ENCODE data around the gene PSME3.
"Not testable (repeated sequence)": the region's sequence is repeated elsewhere in the genome, so short reads cannot be mapped to it uniquely, and the experiment has no call there.

Gene PSME3

GRCh38 chr17:42883802-42884558 lies 50.8 kb downstream of the PSME3 start:
- no peaks in the 10 kb centered on the region for H3K4me1 ChIP-seq (ENCODE audit: control insufficient read depth, insufficient read depth, low read length)
- POLR2A ChIA-PET, result no interaction called here
- TF ChIP-seq ZNF514 (tag by site-specific recombination; IDR thresholded peaks at IDR 0.05) (no peak), RBAK (tag by site-specific recombination; IDR thresholded peaks at IDR 0.05) (no peak), ZNF391 (tag by site-specific recombination; IDR thresholded peaks at IDR 0.05; ENCODE audit: borderline replicate concordance, low read depth) (no peak), KLF16 (tag by site-specific recombination; IDR thresholded peaks at IDR 0.05) (no peak), ZNF473 (tag by site-specific recombination; IDR thresholded peaks at IDR 0.05) (no peak), GLIS1 (tag by site-specific recombination; IDR thresholded peaks at IDR 0.05) (no peak), ZSCAN18 (tag by site-specific recombination; IDR thresholded peaks at IDR 0.05) (no peak), ZNF747 (tag by site-specific recombination; IDR thresholded peaks at IDR 0.05) (no peak), KLF17 (tag by site-specific recombination; IDR thresholded peaks at IDR 0.05) (no peak)

GRCh38 chr17:42885806-42886205 lies 52.6 kb downstream of the PSME3 start:
- H3K4me3 ChIP-seq (ENCODE audit: low read depth, low read length); H3K4me1 ChIP-seq (ENCODE audit: control insufficient read depth, insufficient read depth, low read length); H3K9me3 ChIP-seq (ENCODE audit: control insufficient read depth, insufficient read depth, low read depth, low read length); H3K27ac ChIP-seq (ENCODE audit: extremely low read depth, low read depth, low read length); H3K36me3 ChIP-seq (ENCODE audit: control insufficient read depth in 2 of 2, insufficient read depth in 1 of 2, low read length in 2 of 2); POLR2A ChIA-PET: not testable (repeated sequence)
- CTCF ChIA-PET, result interaction anchor here (0.5 to 1.3 kb wide), 2 partner anchors 43 to 110 kb away, joined by 3 to 4 read pairs; no protein-coding TSS in a partner anchor

More at GRCh38 chr17:42883802-42884558, 50.8 kb downstream of the PSME3 start:
- Histone ChIP-seq H3K9me3 (ENCODE audit: control insufficient read depth, insufficient read depth, low read depth, low read length) (no peaks in the 10 kb centered on the region), H3K27ac (ENCODE audit: extremely low read depth, low read depth, low read length) (no peak overlapping the region), H3K36me3 (ENCODE audit: control insufficient read depth in 2 of 2, insufficient read depth in 1 of 2, low read length in 2 of 2) (no peaks in the 10 kb centered on the region), H3K4me3 (ENCODE audit: low read depth, low read length) (no peak overlapping the region)
- CTCF ChIA-PET, result interaction anchor here (0.7 kb wide), 2 partner anchors 11 to 26 kb away, joined by 3 to 5 read pairs; no protein-coding TSS in a partner anchor

DNA sequence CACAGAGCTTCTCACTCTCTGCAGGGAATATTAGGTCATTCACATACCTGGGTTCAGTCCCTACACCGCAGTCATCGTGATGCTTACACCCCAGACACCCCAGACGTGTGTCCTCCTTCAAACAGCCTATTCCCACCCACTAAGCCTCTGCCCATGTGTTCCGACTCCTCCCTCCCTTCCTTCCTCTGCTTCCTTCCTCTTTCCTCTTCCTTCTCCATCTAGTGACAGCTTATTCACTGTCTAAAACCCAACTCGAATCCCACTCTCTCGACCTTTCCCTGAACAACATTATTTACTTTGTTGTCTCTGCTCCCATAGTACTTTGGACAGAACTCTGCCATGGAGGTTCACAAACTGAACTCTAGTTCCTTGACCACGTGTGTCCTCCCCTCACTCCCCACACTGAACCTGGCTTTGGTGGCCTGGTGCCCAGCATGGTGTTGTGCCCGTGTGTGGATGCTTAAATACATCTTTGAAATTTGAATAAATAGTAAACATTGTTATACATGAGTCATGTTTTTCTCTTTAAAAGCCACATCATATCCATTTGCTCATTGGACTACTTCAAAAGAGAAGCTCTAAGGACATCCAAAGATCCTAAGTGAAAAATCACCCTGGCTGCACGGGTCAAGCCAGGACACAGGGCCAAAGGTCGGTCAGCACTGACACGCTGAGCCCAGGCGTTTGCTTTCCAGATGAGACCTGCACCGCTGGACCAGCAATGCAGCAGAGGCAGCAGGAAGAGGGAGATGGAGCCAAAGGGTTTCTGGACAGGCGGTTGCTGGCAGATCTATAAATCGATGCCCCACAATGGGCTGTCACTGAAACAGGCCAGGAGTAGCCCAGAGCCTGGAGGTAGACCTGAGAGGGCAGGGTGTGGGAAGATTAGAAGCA lies 53.3 kb downstream of the PSME3 start:
- no peak overlapping the region for H3K27ac ChIP-seq (ENCODE audit: extremely low read depth, low read depth, low read length)
- CTCF ChIA-PET, result interaction anchor here (1.3 kb wide), 1 partner anchor 44 kb away, joined by 4 read pairs; no protein-coding TSS in a partner anchor
- TF ChIP-seq ZNF350 (tag by site-specific recombination; IDR thresholded peaks at IDR 0.05) (no peak), ZNF548 (tag by site-specific recombination; IDR thresholded peaks at IDR 0.05) (no peak), ZNF843 (tag by site-specific recombination; IDR thresholded peaks at IDR 0.05) (no peak), ZNF488 (tag by site-specific recombination; IDR thresholded peaks at IDR 0.05) (no peak), ZNF791 (tag by site-specific recombination; IDR thresholded peaks at IDR 0.05) (no peak), CTCF (tag by site-specific recombination; IDR thresholded peaks at IDR 0.05) (no peak), OVOL3 (tag by site-specific recombination; IDR thresholded peaks at IDR 0.05) (no peak)
- H3K4me3 ChIP-seq (ENCODE audit: low read depth, low read length), result no peak overlapping the region
- H3K36me3 ChIP-seq (ENCODE audit: control insufficient read depth in 2 of 2, insufficient read depth in 1 of 2, low read length in 2 of 2), result no peaks in the 10 kb centered on the region
- H3K9me3 ChIP-seq (ENCODE audit: control insufficient read depth, insufficient read depth, low read depth, low read length), result no peaks in the 10 kb centered on the region
- H3K4me1 ChIP-seq (ENCODE audit: control insufficient read depth, insufficient read depth, low read length), result no peaks in the 10 kb centered on the region
- POLR2A ChIA-PET, result no interaction called here
